ENCODE data around the gene ACTL8.

Gene ACTL8

GRCh38 chr1:17710889-17711576, 44.1 kb upstream of the ACTL8 start:
- no peaks in the 10 kb centered on the region for H3K36me3 ChIP-seq (replicated peaks; ENCODE audit: insufficient read depth, low read length)
- H3K27me3 ChIP-seq (replicated peaks; ENCODE audit: insufficient read depth, low read length): peaks cover 94% of the 10 kb centered on the region
- DNase-seq: no peak
- TF ChIP-seq CTCF (IDR thresholded peaks at IDR 0.05; ENCODE audit: low read length) (no peak), EZH2phosphoT487 (IDR thresholded peaks at IDR 0.05; ENCODE audit: low read length) (no peak), EZH2 (optimal IDR thresholded peaks at IDR 0.05; ENCODE audit: low read depth, low read length) (no peak)
- no peaks in the 10 kb centered on the region for H3F3A ChIP-seq (ENCODE audit: insufficient read depth, low read length)
- H3K4me3 ChIP-seq (ENCODE audit: low read length): no peak overlapping the region
- no peaks in the 10 kb centered on the region for H3K4me1 ChIP-seq (ENCODE audit: low read length)
- H4K20me1 ChIP-seq (ENCODE audit: insufficient read depth, low read length): no peaks in the 10 kb centered on the region
- no peak overlapping the region for H2AFZ ChIP-seq (ENCODE audit: low read length)
- no peaks in the 10 kb centered on the region for H3K79me2 ChIP-seq (ENCODE audit: low read length)
- H3K4me2 ChIP-seq (ENCODE audit: low read depth, low read length): no peak overlapping the region
- no peak overlapping the region for H3K27ac ChIP-seq (ENCODE audit: low read length)
- H3K9me2 ChIP-seq (replicated peaks; ENCODE audit: insufficient read depth, low read length): no peaks in the 10 kb centered on the region
- H3K9me3 ChIP-seq (replicated peaks; ENCODE audit: insufficient read depth, low read length): no peaks in the 10 kb centered on the region
- H3K9ac ChIP-seq (ENCODE audit: low read length): no peak overlapping the region

- Histone ChIP-seq H3K27me3 (replicated peaks; ENCODE audit: insufficient read depth, low read length) (peaks cover 94% of the 10 kb centered on the region), H3F3A (ENCODE audit: insufficient read depth, low read length) (no peaks in the 10 kb centered on the region), H3K27ac (ENCODE audit: low read length) (no peak overlapping the region), H4K20me1 (ENCODE audit: insufficient read depth, low read length) (no peaks in the 10 kb centered on the region), H3K4me2 (ENCODE audit: low read depth, low read length) (no peak overlapping the region), H3K36me3 (replicated peaks; ENCODE audit: insufficient read depth, low read length) (no peaks in the 10 kb centered on the region), H3K9me3 (replicated peaks; ENCODE audit: insufficient read depth, low read length) (no peaks in the 10 kb centered on the region), H3K9ac (ENCODE audit: low read length) (no peak overlapping the region), H3K4me3 (ENCODE audit: low read length) (no peak overlapping the region), H3K9me2 (replicated peaks; ENCODE audit: insufficient read depth, low read length) (no peaks in the 10 kb centered on the region), H3K4me1 (ENCODE audit: low read length) (no peaks in the 10 kb centered on the region), H2AFZ (ENCODE audit: low read length) (no peak overlapping the region), H3K79me2 (ENCODE audit: low read length) (no peaks in the 10 kb centered on the region)
- DNase-seq: no peak
- no peak for TF ChIP-seq EZH2 (optimal IDR thresholded peaks at IDR 0.05; ENCODE audit: low read depth, low read length)
- no peak for TF ChIP-seq CTCF (IDR thresholded peaks at IDR 0.05; ENCODE audit: low read length)
- TF ChIP-seq EZH2phosphoT487 (IDR thresholded peaks at IDR 0.05; ENCODE audit: low read length): no peak
These were observed 43.6 kb upstream of the ACTL8 start for GRCh38 chr1:17711577-17711910.

GRCh38 chr1:17711941-17712340, 43.2 kb upstream of the ACTL8 start:
- Histone ChIP-seq H3K4me2 (ENCODE audit: low read depth, low read length) (no peak overlapping the region), H3K9ac (ENCODE audit: low read length) (no peak overlapping the region), H3F3A (ENCODE audit: insufficient read depth, low read length) (no peaks in the 10 kb centered on the region), H2AFZ (ENCODE audit: low read length) (no peak overlapping the region), H3K4me3 (ENCODE audit: low read length) (no peak overlapping the region), H3K9me2 (replicated peaks; ENCODE audit: insufficient read depth, low read length) (no peaks in the 10 kb centered on the region), H3K36me3 (replicated peaks; ENCODE audit: insufficient read depth, low read length) (no peaks in the 10 kb centered on the region), H3K9me3 (replicated peaks; ENCODE audit: insufficient read depth, low read length) (no peaks in the 10 kb centered on the region), H3K27ac (ENCODE audit: low read length) (no peak overlapping the region), H3K27me3 (replicated peaks; ENCODE audit: insufficient read depth, low read length) (peaks cover 92% of the 10 kb centered on the region), H3K79me2 (ENCODE audit: low read length) (no peaks in the 10 kb centered on the region), H4K20me1 (ENCODE audit: insufficient read depth, low read length) (no peaks in the 10 kb centered on the region), H3K4me1 (ENCODE audit: low read length) (no peaks in the 10 kb centered on the region)
- DNase-seq: no peak
- no peak for TF ChIP-seq CTCF (IDR thresholded peaks at IDR 0.05; ENCODE audit: low read length)
- TF ChIP-seq EZH2phosphoT487 (IDR thresholded peaks at IDR 0.05; ENCODE audit: low read length): no peak
- no peak for TF ChIP-seq EZH2 (optimal IDR thresholded peaks at IDR 0.05; ENCODE audit: low read depth, low read length)
